ENCODE data around the gene PRDX5. TPM values are rescaled to one million over a fixed set of nuclear protein-coding genes. Genes with fewer than 3 reads are reported as not detected.

Gene PRDX5
- total RNA-seq, 1 experiment from 2014 or later, result 267 TPM

DNA sequence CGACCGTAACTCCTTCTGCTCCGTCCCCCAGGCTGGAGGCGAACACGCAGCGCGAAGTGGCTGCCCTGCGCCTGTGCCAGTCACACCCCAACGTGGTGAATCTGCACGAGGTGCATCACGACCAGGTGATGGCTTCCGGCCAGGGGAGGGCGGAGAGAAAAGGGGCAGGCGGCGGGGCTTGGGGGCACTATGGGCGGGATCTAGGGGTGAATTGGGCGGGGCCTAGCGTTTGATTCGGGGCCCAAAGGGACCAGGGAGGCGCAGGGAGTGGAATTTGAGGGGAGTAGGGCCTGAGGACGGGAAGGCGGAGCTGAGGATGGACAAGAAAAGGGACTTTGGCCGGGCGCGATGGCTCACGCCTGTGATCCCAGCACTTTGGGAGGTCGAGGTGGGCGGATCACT lies 50.8 kb downstream of the PRDX5 start:
- CTCF ChIA-PET, result interaction anchor here (1.2 kb wide), 1 partner anchor 51 kb away, joined by 3 read pairs; the partner anchor contains the start of gene PRDX5

More for the DNA sequence above, 50.8 kb downstream of the PRDX5 start:
- no peak overlapping the region for H3K9ac ChIP-seq (ENCODE audit: low read length)
- no peaks in the 10 kb centered on the region for H3K9me2 ChIP-seq (ENCODE audit: insufficient read depth)
- H3K4me1 ChIP-seq (ENCODE audit: control insufficient read depth in 1 of 2, insufficient read depth in 2 of 2, low read length in 2 of 2), result peaks cover 5 to 18% of the 10 kb centered on the region in 2 experiments; a peak in 3 of 4 replicates
- no TSS peak for BruUV-seq (replicated peaks)
- H2AFZ ChIP-seq (ENCODE audit: low read depth, low read length, poor library complexity, severe bottlenecking), result no peak overlapping the region
- intact Hi-C loops (cut with micrococcal nuclease), result no loop called here
- ChIA-PET RAD21 (ENCODE audit: low non-redundant PET in 1 of 2, low total read pairs in 2 of 2, uncharacterized antibody in 2 of 2, unreplicated experiment in 2 of 2) (no interaction called here), POLR2A (no interaction called here)
- no peaks in the 10 kb centered on the region for H3K27me3 ChIP-seq (ENCODE audit: insufficient read depth, low read length)
- H3K79me2 ChIP-seq (ENCODE audit: insufficient read depth, low read length), result peaks cover 3% of the 10 kb centered on the region; the same call in 1 of the 2 replicates
- no peak for TF ChIP-seq ZNF274 (IDR thresholded peaks at IDR 0.05; ENCODE audit: low read depth, low read length)
- no peak for TF ChIP-seq MAX (IDR thresholded peaks at IDR 0.05)
- no peak for TF ChIP-seq CTCF (IDR thresholded peaks at IDR 0.05 in 2 of 3, conservative IDR thresholded peaks at IDR 0.05 in 1 of 3; ENCODE audit: borderline replicate concordance in 1 of 3, insufficient read depth in 1 of 3, low read depth in 2 of 3, low read length in 2 of 3)
- TF ChIP-seq YY1 (IDR thresholded peaks at IDR 0.05; ENCODE audit: extremely low read depth, insufficient replicate concordance, low read depth, low read length), result no peak
- TF ChIP-seq SP1 (IDR thresholded peaks at IDR 0.05; ENCODE audit: low read depth), result no peak
- no peak for TF ChIP-seq ZBTB33 (IDR thresholded peaks at IDR 0.05; ENCODE audit: extremely low read depth, insufficient replicate concordance, low read length)
- TF ChIP-seq POLR2A (IDR thresholded peaks at IDR 0.05; ENCODE audit: borderline replicate concordance, extremely low read depth, insufficient read depth, insufficient read length), result no peak
- TF ChIP-seq POLR2AphosphoS5 (IDR thresholded peaks at IDR 0.05; ENCODE audit: low read depth, low read length), result no peak
- TF ChIP-seq, protein P1, sequence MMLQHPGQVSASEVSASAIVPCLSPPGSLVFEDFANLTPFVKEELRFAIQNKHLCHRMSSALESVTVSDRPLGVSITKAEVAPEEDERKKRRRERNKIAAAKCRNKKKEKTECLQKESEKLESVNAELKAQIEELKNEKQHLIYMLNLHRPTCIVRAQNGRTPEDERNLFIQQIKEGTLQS (IDR thresholded peaks at IDR 0.05), result no peak
- TF ChIP-seq, protein P2, sequence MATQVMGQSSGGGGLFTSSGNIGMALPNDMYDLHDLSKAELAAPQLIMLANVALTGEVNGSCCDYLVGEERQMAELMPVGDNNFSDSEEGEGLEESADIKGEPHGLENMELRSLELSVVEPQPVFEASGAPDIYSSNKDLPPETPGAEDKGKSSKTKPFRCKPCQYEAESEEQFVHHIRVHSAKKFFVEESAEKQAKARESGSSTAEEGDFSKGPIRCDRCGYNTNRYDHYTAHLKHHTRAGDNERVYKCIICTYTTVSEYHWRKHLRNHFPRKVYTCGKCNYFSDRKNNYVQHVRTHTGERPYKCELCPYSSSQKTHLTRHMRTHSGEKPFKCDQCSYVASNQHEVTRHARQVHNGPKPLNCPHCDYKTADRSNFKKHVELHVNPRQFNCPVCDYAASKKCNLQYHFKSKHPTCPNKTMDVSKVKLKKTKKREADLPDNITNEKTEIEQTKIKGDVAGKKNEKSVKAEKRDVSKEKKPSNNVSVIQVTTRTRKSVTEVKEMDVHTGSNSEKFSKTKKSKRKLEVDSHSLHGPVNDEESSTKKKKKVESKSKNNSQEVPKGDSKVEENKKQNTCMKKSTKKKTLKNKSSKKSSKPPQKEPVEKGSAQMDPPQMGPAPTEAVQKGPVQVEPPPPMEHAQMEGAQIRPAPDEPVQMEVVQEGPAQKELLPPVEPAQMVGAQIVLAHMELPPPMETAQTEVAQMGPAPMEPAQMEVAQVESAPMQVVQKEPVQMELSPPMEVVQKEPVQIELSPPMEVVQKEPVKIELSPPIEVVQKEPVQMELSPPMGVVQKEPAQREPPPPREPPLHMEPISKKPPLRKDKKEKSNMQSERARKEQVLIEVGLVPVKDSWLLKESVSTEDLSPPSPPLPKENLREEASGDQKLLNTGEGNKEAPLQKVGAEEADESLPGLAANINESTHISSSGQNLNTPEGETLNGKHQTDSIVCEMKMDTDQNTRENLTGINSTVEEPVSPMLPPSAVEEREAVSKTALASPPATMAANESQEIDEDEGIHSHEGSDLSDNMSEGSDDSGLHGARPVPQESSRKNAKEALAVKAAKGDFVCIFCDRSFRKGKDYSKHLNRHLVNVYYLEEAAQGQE (IDR thresholded peaks at IDR 0.05; ENCODE audit: low read depth), result no peak
- no peak for TF ChIP-seq FOSL1 (IDR thresholded peaks at IDR 0.05; ENCODE audit: low read depth)
- no peak for TF ChIP-seq RAD21 (IDR thresholded peaks at IDR 0.05; ENCODE audit: low read depth)
- H3K9me3 ChIP-seq (ENCODE audit: control insufficient read depth in 1 of 2, insufficient read depth in 1 of 2, low read depth in 1 of 2, low read length in 2 of 2), result no peaks in the 10 kb centered on the region
- no peaks in the 10 kb centered on the region for H4K20me1 ChIP-seq (ENCODE audit: insufficient read depth)
- H3K36me3 ChIP-seq (ENCODE audit: control insufficient read depth in 1 of 2, insufficient read depth in 2 of 2, low read length in 2 of 2), result peaks cover 14 to 40% of the 10 kb centered on the region in 2 experiments
- no peak overlapping the region for H3K27ac ChIP-seq (ENCODE audit: low read depth, low read length)
- ATAC-seq, result no peak
- DNase-seq (ENCODE audit: low read depth, low spot score), result no peak
- no peak overlapping the region for H3K4me2 ChIP-seq (ENCODE audit: low read length)
- H3K4me3 ChIP-seq (replicated peaks in 1 of 2; ENCODE audit: low read depth in 1 of 2, low read length in 2 of 2), result no peak overlapping the region

Measured in HCT116 (cell line).